Stimulated activated CD4-positive, alpha-beta T cell treated with anti-CD3 and anti-CD28 coated beads, Interleukin-1b, Interleukin-23, amount 100 ng/mL, for 24 hours (primary cell): Measurements from ENCODE around the gene RPUSD3.
"Not testable (repeated sequence)": the region's sequence is repeated elsewhere in the genome, so short reads cannot be mapped to it uniquely, and the experiment has no call there.

Experiments
- DNase-seq, 4 experiments: peaks; one replicate each; pipeline ENCODE4 v3.0.0-alpha.2; 2020; ENCODE audit warnings: low read depth in 4 of 4, low spot score in 1 of 4

The RPUSD3 gene

DNA sequence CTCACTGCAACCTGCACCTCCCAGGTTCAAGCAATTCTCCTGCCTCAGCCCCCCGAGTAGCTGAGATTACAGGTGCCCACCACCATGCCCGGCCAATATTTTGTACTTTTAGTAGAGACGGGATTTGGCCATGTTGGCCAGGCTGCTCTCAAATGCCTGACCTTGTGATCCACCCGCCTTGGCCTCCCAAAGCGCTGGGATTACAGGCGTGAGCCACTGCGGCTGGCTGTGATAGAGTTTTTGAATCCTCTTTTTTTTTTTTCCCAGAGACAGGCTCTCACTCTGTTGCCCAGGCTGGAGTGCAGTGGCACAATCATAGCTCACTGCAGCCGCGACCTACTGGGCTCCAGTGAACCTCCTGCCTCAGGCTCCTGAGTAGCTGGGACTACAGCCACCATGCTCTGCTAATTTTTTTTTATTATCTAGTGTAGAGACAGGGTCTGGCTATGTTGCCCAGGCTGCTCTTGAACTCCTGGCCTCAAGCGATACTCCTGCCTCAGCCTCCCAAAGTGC, 21.4 kb upstream of the RPUSD3 start:
- DNase-seq: not testable (repeated sequence)

DNA sequence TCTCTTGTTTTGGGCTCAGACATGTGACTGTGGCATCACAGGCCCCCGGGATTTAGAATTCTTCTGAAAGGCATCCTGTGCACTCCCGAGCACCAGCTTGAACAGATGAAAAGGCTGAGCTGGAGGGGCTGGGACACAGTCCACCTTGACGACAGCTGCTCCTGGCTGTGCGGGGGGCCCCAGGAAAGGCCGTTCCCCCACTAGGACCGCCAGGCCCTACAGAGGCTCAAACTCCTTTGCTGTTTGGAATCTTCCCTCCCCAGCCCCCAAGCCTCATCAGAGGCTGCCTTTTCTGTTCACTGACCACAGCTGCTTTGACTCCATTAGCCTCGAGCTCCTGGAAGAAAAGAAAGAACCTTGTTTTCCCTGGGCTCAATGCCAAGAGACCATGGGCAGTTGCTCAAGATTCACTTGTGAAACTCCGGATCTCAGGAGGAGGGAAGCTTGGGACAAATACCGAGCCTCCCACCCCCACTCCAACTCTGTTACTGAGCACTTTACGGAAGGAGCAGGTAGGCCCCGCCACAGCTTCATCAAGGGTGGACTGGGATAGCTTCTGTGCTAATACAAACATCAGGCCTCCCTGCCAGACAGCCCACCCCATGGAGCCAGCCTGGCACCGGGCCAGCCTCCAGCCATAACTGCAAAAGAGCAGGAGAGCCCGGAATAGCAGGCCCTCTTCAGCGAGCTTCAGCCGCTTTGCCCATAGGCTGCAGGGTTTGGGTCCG, 20.6 kb upstream of the RPUSD3 start:
- DNase-seq: no peak

DNA sequence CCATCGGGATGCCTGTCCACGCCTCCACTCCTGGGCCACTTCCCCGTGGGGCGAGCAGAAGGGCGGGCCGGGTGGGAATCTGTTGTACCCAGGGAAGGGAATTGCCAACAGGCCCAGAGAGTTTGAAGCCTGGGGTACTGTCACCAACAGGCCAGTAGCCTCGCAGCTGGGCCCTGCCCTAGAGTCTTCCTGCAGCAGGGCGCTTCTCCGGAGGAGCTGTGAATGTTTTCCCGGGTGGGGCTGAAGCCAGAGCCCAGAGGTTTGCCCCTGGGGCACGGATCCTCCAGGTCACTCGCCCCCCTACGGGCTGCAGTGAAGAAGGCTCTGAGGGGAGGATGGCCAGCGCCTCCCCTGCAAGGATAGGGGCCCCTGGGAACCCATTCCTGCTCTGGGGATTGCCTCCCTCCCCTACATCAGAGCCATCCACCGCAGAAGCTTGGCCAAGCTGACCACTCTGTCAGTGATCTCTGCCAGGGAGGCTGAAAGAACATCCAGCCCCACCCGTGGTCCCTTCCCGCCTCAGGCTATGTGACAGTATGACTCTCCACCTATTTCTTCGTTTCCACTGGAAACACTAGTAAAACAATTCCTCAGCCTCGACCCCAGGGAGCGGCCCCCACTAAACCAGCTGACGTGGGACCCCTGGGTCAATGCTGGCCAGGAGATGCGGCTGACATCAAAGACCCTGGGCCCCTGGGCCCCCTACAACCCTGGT, 19.4 kb upstream of the RPUSD3 start:
- DNase-seq: no peak

DNA sequence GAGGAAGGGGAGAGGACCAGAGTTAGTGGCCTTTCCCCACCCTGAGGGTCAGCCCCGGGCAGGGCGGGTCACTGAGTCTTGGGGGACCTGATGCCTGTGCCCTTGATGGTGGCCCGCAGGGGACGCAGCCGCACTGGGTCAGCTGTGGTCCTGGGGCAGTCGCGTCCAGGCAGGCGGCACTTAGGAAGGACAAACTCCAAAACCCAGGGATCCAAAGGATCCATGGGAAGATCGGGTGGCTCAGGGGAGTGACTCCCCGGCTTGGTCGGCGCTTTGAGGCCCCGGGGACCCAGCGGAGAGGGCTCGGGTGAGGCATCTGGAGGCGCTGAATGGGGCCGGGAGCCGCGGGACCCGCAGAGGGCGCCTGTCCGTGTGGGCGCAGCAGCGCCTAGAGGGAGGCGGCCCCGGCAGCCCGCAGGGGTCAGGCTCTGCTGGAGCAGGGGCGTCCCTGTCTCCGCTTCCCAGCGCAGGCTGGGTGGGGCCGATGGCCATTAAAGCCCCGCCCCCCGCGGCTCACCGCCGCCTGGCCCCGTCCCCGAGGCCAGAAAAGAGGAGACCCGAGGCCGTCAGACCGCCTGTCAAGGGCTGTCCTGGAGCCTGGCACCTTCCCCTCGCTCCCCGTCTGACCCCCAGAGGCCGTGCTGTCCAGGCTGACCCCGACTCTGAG, 18.7 kb upstream of the RPUSD3 start:
- DNase-seq: peak in 1 of 4 experiments; percentile 18

DNA sequence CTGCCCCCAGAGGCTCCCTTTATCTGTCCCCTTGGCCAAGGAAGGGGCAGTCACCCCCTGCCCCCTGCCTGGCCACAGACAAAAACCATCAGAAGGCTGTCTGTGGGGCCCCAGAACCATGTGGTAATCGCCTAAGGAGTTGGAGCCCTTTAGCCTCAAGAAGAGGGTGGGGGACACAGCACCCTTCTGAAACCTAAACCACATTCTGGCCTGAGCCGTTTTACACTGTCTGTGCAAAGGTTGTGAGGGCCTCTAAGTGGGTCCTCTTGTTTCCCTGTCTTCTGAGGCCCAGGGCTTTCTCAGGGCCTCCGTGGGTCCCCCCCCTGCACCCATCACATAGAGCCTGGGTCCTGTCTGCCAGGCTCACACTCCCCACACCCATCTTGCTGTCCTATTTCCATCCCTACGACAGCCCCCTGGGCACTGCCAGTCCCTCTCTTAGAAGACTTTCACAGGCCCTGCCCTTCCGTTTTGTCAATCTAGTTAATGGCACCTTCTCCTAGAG, 17.9 kb upstream of the RPUSD3 start:
- no peak for DNase-seq

DNA sequence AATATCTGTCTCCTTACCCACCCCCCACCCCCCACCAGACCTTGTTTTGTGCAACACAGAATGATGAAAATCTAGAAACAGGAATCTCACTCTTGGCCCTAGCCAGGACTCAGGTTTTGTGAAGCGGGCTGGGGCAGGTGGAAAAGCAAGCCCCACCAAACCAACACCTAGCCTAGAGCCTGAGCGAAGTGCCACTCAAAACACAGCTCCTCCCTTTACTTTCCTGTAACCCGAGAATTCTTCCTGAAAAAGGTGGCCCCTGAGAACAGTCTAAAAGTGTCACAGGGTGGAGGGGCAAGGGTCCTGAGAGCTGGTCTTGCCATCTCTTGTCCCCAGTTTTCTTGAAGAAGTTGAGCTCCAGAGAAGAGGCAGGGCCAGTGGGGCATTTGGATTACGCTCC, 17.4 kb upstream of the RPUSD3 start:
- no peak for DNase-seq

DNA sequence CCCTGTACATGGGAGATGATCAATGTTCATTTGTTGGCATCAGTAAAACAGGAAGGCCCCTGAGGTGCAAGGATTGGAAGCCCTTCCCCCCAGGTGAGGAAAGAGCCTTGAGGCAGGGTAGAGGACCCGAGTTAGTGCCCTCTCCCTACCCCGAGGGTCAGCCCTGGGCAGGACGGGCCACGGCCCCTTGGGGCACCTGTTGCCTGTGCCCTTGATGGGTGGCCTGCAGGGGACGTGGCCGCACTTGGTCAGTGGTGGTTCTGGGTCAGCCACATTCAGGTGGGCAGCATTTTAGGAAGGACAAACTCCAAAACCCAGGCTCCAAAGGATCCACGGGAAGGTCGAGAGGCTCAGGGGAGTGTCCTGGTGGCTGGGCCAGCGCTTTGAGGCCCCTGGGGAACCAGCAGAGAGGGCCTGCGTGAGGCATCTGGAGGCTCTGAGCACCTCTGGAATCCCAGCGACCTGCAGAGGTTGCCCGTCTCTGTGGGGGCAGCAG, 15.8 kb upstream of the RPUSD3 start:
- DNase-seq: no peak

DNA sequence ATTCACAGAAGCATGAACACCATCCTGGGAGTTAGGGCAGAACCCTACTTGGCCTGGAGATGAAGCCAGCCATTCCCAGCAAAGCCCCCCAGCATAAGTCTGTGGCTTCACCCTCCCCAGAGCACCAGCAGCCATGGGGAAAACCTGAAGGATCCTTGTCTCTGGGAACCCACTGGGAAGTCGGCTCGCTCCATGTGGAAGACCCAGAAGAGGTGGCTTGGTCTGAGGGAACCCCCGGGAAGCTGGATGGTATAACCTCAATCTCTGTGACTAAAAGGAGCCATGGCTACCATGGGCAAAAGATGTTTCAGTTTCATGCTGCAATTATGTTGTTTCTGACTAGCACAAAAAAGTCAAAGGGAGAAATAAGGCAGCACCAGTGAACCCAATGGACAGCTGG, 11.8 kb upstream of the RPUSD3 start:
- no peak for DNase-seq

DNA sequence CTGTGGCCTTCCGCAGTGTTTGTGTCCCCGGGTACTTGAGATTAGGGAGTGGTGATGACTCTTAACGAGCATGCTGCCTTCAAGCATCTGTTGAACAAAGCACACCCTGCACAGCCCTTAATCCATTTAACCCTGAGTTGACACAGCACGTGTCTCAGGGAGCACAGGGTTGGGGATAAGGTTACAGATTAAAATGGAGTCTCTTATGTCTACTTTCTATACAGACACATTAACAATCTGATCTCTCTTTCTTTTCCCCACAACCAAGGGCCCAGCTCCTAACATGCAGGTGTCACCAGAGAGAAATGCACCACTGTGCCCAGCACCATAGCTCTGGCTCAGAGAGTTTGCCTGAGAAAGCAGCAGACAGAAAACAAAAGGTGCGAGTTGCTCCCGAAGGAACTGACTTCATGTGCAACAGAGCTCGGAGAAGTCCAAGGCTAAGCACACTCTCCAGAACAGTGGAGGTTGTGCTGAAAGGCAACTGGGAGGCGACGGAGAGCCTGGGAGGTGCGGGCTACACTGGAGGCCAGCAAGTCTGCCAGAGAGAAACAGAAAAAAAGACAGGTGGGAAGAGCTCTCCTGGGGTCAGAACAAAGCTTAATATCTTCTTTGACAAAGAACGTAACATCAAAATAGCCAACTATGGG, 10.6 kb upstream of the RPUSD3 start:
- DNase-seq: not testable (repeated sequence)

DNA sequence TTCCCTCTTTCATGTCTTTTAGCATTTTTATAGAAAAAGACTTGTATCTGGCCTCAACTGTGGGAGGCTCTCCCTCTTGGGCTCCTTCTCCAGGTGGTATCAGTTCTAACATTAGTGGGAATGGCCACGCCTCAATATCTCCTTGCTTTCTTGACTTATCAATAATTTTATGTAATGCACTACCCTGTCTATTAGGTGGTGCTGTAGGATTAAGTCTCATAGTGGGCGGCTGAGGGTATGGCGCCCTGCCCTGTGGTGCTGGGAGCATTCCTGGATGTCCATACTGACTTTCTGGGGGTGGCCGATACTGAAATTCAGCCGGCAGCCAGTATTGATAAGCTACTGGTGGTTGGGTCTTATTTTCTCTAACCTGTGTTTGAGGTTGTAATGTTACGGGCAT, 8.7 kb upstream of the RPUSD3 start:
- no peak for DNase-seq

DNA sequence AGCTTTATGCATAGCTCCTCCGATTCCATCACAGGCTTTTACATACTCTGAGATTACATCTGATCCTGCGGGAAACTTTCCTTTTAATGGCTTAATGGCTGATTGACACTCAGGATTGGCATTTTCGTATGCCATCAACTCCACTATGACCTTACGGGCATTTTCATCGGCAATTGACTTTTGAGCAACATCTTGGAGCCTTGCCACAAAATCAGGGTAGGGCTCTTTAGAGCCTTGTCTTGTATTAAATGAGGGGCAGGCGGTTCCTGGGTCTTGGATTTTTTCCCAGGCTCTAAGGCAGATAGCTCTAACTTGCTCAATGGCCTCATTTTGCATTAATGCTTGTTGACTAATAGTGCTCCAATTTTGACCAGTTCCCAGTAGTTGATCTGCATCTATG, 8.1 kb upstream of the RPUSD3 start:
- DNase-seq: not testable (repeated sequence)

DNA sequence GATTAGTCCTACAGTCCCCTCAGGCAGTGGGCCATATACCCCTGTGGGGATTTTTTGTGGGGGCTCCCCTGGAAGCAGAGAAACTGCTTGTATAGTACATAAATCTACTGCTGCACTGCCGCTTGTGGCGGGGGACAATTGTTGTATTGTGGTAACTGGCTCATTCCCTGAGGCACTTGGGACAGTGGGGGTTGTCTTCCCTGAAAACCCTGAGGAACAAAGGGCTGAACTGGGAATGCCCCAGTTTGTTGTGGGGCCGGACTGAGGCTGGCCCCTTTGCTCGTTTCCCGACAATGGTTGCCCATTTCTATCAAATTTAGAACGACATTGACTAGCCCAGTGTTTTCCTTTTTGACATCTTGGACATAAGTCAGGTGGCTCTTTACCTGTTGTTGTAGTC, 7.6 kb upstream of the RPUSD3 start:
- not testable (repeated sequence) for DNase-seq

DNA sequence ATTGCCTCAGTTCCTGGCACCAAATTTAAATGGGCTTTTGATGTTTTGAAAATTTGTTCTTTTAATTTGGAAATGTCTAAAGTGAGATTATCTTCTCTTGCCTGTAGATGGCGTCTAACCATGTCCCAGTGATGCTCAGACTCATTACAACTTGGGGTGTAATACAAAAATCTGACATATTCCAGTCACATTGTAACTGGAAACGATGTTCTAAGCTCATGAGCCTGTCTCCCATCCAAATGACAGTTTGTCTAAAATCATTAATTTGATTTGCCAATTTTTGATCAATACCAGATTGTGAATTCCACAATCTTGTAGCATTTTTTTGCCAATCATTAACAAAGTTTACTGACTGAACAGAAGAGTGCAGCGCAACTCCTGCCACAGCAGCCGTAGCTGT, 5.1 kb upstream of the RPUSD3 start:
- not testable (repeated sequence) for DNase-seq

DNA sequence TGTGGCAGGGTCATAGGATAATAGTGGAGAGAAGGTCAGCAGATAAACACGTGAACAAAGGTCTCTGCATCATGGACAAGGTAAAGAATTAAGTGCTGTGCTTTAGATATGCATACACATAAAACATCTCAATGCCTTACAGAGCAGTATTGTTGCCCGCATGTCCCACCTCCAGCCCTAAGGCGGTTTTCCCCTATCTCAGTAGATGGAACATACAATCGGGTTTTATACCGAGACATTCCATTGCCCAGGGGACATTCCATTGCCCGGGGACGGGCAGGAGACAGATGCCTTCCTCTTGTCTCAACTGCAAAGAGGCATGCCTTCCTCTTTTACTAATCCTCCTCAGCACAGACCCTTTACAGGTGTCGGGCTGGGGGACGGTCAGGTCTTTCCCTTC, 4.1 kb upstream of the RPUSD3 start:
- not testable (repeated sequence) for DNase-seq

DNA sequence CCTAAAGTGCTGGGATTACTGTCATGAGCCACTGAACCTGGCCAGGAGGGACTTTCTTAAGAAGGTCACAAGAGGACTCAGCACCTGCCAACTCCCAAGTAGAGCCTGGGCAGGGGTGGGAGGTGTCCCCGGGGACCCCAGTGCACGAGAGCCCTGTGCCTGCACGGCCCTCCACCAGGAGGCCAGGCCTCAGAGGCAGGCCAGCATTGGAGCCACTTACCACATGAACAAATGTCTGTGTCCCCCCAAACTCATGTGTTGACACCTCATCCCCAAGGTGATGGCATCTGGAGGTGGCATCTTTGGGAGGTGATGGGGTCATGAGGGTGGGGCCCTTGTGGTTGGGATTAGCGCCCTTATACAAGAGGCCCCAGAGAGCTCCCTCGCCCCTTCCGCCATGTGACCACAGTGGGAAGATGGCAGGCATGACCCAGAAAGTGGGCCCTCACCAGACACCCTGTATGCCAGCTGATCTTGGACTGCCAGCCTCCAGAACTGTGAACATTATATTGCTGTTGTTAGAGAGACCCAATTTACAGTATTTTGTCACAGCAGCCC, 3.2 kb upstream of the RPUSD3 start:
- no peak for DNase-seq

DNA sequence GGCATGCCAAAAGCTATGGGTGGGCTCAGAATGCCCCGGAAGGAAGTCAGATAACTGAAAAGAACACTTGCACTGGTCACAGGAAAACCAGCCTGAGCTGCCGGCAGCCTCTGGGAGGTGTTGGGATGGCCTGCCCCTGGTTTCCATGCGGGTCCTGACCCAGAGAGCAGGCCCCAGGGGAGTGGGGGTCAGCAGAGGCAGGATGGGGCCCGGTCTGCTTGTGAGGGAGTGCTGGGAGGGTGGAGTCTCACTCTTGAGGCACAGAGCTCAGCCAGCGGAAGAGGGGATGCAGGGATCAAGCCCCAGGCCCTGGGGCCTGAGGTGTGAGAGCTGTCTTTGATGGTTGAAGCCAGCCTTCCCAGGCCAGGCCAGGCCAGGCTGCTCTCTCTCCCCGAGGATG, 2.4 kb upstream of the RPUSD3 start:
- DNase-seq: no peak

DNA sequence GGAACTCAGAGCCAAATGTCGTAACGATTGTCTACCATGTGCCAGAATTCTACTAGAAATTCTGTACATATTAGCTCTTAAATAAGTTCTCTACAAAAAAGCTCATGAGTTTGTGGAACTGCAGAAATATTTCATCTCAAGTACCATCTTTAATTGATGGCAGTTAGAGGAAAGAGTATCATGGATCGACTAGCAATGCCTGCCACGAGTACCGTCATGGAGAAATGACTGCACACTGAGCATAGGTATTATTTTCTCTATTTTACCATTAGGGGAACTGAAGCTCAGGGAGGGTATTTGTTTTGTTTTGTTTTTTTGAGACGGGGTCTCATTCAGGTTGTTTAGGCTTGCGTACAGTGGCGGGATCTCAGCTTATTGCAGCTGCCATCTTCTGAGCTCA, 2.8 kb downstream of the RPUSD3 start:
- no peak for DNase-seq

DNA sequence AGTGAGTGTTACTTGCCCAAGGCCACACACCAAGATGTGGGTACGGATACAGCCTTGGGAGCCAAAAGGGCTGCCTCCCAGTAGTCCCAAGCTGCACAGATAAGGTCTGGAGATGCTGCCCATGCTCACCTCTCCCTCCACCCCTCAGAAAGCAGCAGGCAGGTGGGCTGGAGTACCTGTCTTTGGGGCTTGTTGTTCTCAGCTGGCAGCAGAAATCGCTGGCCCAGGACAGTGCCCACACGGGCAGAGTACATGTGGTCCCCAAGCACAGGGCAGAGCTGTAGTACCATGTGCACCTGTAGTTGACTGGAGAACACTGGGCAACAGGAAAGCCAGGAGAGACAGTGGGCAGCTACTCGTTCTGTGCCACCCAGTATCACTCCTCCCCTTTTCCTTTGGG, 5.0 kb downstream of the RPUSD3 start:
- no peak for DNase-seq

DNA sequence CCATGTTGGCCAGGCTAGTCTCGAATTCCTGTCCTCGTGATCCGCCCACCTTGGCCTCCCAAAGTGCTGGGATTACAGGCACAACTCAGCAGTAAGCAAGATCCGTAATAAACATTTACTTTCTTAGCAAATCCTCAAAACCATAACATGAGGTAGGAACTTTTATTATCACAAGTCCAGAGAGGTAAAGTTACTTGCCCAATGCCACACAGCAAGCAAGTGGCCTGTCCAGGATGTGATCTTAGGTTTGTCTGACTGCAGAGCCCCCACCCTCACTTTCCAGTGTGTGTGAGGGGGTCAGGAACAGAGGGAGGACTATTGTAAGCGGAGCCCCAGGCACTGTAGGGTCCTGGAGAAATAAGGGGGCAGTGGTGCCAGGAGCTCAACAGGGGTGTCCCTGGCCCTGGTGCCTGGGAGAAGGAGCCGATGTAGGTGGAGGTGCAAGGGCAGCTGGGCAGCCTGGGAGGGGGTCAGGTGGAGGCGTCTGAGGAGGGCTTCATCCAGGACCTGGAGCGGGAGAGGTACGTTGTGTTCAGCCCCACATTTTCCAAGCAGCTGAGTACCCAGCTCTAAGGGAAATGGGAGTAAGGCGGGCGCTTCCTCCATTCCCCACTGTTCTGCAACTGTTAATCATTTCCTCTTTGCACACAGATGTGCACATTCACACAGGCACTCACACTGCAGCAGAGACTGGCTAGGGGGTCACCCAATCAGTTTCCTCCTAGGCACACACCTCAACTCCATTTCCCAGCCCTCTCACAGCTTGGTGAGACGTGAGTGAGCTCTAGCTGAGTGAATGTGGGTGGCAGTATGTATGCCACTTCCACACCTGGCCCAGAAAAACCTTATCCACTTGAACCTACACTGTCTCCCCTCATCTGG, 5.9 kb downstream of the RPUSD3 start:
- no peak for DNase-seq
